CD8-positive, alpha-beta memory T cell (primary cell): ENCODE results near the gene GTF2IRD1. TPM values are rescaled to one million over a fixed set of nuclear protein-coding genes. Genes with fewer than 3 reads are reported as not detected.
"Not testable (repeated sequence)": the region's sequence is repeated elsewhere in the genome, so short reads cannot be mapped to it uniquely, and the experiment has no call there.

ENCODE experiments used
- CTCF ChIA-PET: fragments of 350-600 bp; sonication (Branson Sonifier 250); formaldehyde crosslinking; loops from one replicate; lab custom pipeline; 2021; ENCODE audit warnings: antibody characterized with exemption; lab: Charles Lee
- POLR2A ChIA-PET: fragments of 350-600 bp; sonication (Branson Sonifier 250); formaldehyde crosslinking; loops from one replicate; lab custom pipeline; 2021; ENCODE audit warnings: antibody characterized with exemption; lab: Charles Lee
- DNase-seq, 5 donors: peaks; one replicate each; pipeline versions ENCODE4 v3.0.0 to v3.0.0-alpha.2; 2020 to 2022; ENCODE audit warnings: mixed read lengths in 1 of 5
- H3K27ac ChIP-seq: one replicate; pipeline ENCODE4 v1.7.0; 2013; ENCODE audit warnings: low read depth, mild to moderate bottlenecking, low read length, moderate library complexity
- H3K27me3 ChIP-seq: 2 replicates; pipeline ENCODE4 v1.7.0; 2013; ENCODE audit warnings: low read length, mild to moderate bottlenecking; ENCODE audit not compliant: insufficient read depth, poor library complexity, severe bottlenecking
- H3K36me3 ChIP-seq: 2 replicates; pipeline ENCODE4 v1.7.0; 2013; ENCODE audit warnings: mild to moderate bottlenecking, low read length, moderate library complexity; ENCODE audit not compliant: insufficient read depth
- H3K4me1 ChIP-seq: 2 replicates; pipeline ENCODE4 v1.7.0; 2013; ENCODE audit warnings: mild to moderate bottlenecking, low read length, moderate library complexity; ENCODE audit not compliant: insufficient read depth
- H3K4me3 ChIP-seq: 2 replicates; pipeline ENCODE4 v1.7.0; 2013; ENCODE audit warnings: mild to moderate bottlenecking, low read length
- H3K9me3 ChIP-seq: 2 replicates; pipeline ENCODE4 v1.7.0; 2013; ENCODE audit warnings: mild to moderate bottlenecking, low read length
- H3K27ac Mint-ChIP-seq, 8 donors: one replicate each; pipeline ENCODE4 v1.8.0; 2020 to 2021; ENCODE audit warnings: mixed read lengths in 8 of 8, mild to moderate bottlenecking in 6 of 8, inconsistent platforms in 3 of 8, moderate library complexity in 3 of 8
- H3K27me3 Mint-ChIP-seq, 2 donors: one replicate each; pipeline ENCODE4 v1.8.0; 2020 to 2021; ENCODE audit warnings: mixed read lengths in 2 of 2, mild to moderate bottlenecking in 1 of 2, moderate library complexity in 1 of 2
- H3K36me3 Mint-ChIP-seq, 3 donors: one replicate each; pipeline ENCODE4 v1.8.0; 2020 to 2021; ENCODE audit warnings: mixed read lengths in 3 of 3, inconsistent platforms in 1 of 3, mild to moderate bottlenecking in 1 of 3
- H3K4me1 Mint-ChIP-seq, 3 donors: one replicate each; pipeline ENCODE4 v1.8.0; 2020 to 2021; ENCODE audit warnings: mixed read lengths in 3 of 3, inconsistent platforms in 1 of 3, mild to moderate bottlenecking in 1 of 3
- H3K4me3 Mint-ChIP-seq, 7 donors: one replicate each; pipeline ENCODE4 v1.8.0; 2020 to 2021; ENCODE audit warnings: mixed read lengths in 7 of 7, mild to moderate bottlenecking in 6 of 7, moderate library complexity in 4 of 7, inconsistent platforms in 2 of 7
- H3K9me3 Mint-ChIP-seq, 5 donors: one replicate each; pipeline ENCODE4 v1.8.0; 2020 to 2022; ENCODE audit warnings: mixed read lengths in 5 of 5, mild to moderate bottlenecking in 3 of 5, moderate library complexity in 2 of 5, inconsistent platforms in 1 of 5
- polyA plus RNA-seq: library from polyadenylated mRNA; unstranded; fragments of 300-500 nt; fragmentation: Illumina TruSeq; gene quantifications from one replicate; pipeline ENCODE4 v1.2.3, GENCODE V29; 2021
- total RNA-seq, 2 experiments: library from RNA; stranded (reverse); gene quantifications; one replicate each; pipeline ENCODE4 v1.2.3, GENCODE V29; 2021

GTF2IRD1 gene
- total and polyA plus RNA-seq, 3 experiments from 2014 or later = 0.42 to 0.88 TPM; not detected in 1

- H3K27ac ChIP-seq, H3K27ac Mint-ChIP-seq, H3K4me3 ChIP-seq, H3K4me3 Mint-ChIP-seq, H3K4me1 ChIP-seq, CTCF ChIA-PET, H3K36me3 Mint-ChIP-seq, H3K4me1 Mint-ChIP-seq, H3K27me3 ChIP-seq, POLR2A ChIA-PET, DNase-seq, H3K9me3 Mint-ChIP-seq, H3K9me3 ChIP-seq, H3K36me3 ChIP-seq: not testable (repeated sequence)
- peaks cover 12 to 16% of the 10 kb centered on the region in 2 donors for H3K27me3 Mint-ChIP-seq
These were observed 37.8 kb downstream of the GTF2IRD1 start for GRCh38 chr7:74491490-74491889.

GRCh38 chr7:74493295-74493694 is 39.6 kb downstream of the GTF2IRD1 start:
- no peak for DNase-seq
- no peaks in the 10 kb centered on the region for H3K9me3 ChIP-seq
- POLR2A ChIA-PET = no interaction called here
- no peak overlapping the region for H3K4me3 ChIP-seq
- H3K4me3 Mint-ChIP-seq = no peak overlapping the region
- H3K27ac Mint-ChIP-seq = no peak overlapping the region
- H3K9me3 Mint-ChIP-seq = peaks cover 0 to 8% (median 4%) of the 10 kb centered on the region in 5 donors
- H3K4me1 ChIP-seq = no peaks in the 10 kb centered on the region
- H3K4me1 Mint-ChIP-seq = no peaks in the 10 kb centered on the region
- H3K36me3 ChIP-seq = no peaks in the 10 kb centered on the region
- peaks cover 14 to 16% of the 10 kb centered on the region in 2 donors for H3K27me3 Mint-ChIP-seq
- no peaks in the 10 kb centered on the region for H3K27me3 ChIP-seq
- CTCF ChIA-PET = interaction anchor here (0.8 kb wide), 1 partner anchor 92 kb away, joined by 4 read pairs; no protein-coding TSS in a partner anchor
- peaks cover 0 to 4% (median 0%) of the 10 kb centered on the region in 3 donors for H3K36me3 Mint-ChIP-seq
- H3K27ac ChIP-seq = no peak overlapping the region

- H3K4me3 ChIP-seq = no peak overlapping the region
- H3K9me3 ChIP-seq = no peaks in the 10 kb centered on the region
- no peak overlapping the region for H3K27ac Mint-ChIP-seq
- no peak overlapping the region for H3K27ac ChIP-seq
- peaks cover 0 to 8% (median 4%) of the 10 kb centered on the region in 5 donors for H3K9me3 Mint-ChIP-seq
- no peaks in the 10 kb centered on the region for H3K4me1 Mint-ChIP-seq
- DNase-seq = no peak
- ChIA-PET CTCF (no interaction called here), POLR2A (no interaction called here)
- peaks cover 0 to 4% (median 0%) of the 10 kb centered on the region in 3 donors for H3K36me3 Mint-ChIP-seq
- H3K36me3 ChIP-seq = no peaks in the 10 kb centered on the region
- H3K4me3 Mint-ChIP-seq = no peak overlapping the region
- no peaks in the 10 kb centered on the region for H3K27me3 ChIP-seq
- peaks cover 15% of the 10 kb centered on the region in 2 donors for H3K27me3 Mint-ChIP-seq
- H3K4me1 ChIP-seq = no peaks in the 10 kb centered on the region
These were observed 40.4 kb downstream of the GTF2IRD1 start for GRCh38 chr7:74494076-74494548.

GRCh38 chr7:74495112-74496086 is 41.7 kb downstream of the GTF2IRD1 start:
- no peaks in the 10 kb centered on the region for H3K27me3 ChIP-seq
- peaks cover 14 to 15% of the 10 kb centered on the region in 2 donors for H3K27me3 Mint-ChIP-seq
- POLR2A ChIA-PET = no interaction called here

GRCh38 chr7:74496272-74496671 is 42.6 kb downstream of the GTF2IRD1 start:
- H3K4me1 Mint-ChIP-seq = no peaks in the 10 kb centered on the region
- no peaks in the 10 kb centered on the region for H3K27me3 ChIP-seq

More at GRCh38 chr7:74495112-74496086, 41.7 kb downstream of the GTF2IRD1 start:
- Histone ChIP-seq H3K9me3 (no peaks in the 10 kb centered on the region), H3K4me3 (no peak overlapping the region), H3K36me3 (no peaks in the 10 kb centered on the region), H3K4me1 (no peaks in the 10 kb centered on the region), H3K27ac (no peak overlapping the region)
- CTCF ChIA-PET = no interaction called here
- H3K4me1 Mint-ChIP-seq = no peaks in the 10 kb centered on the region
- no peak for DNase-seq
- peaks cover 0 to 4% (median 2%) of the 10 kb centered on the region in 3 donors for H3K36me3 Mint-ChIP-seq
- H3K9me3 Mint-ChIP-seq = peaks cover 0 to 8% (median 4%) of the 10 kb centered on the region in 5 donors
- H3K4me3 Mint-ChIP-seq = no peak overlapping the region
- H3K27ac Mint-ChIP-seq = peak overlapping the region in 1 of 8 donors; percentile 31

GRCh38 chr7:74496773-74497172 is 43.1 kb downstream of the GTF2IRD1 start:
- POLR2A ChIA-PET, DNase-seq: not testable (repeated sequence)

More at GRCh38 chr7:74496272-74496671, 42.6 kb downstream of the GTF2IRD1 start:
- Histone ChIP-seq H3K36me3 (no peaks in the 10 kb centered on the region), H3K9me3 (no peaks in the 10 kb centered on the region), H3K4me1 (no peaks in the 10 kb centered on the region), H3K27ac (no peak overlapping the region), H3K4me3 (no peak overlapping the region)
- H3K9me3 Mint-ChIP-seq = peaks cover 0 to 8% (median 4%) of the 10 kb centered on the region in 5 donors
- CTCF ChIA-PET = no interaction called here
- no peak overlapping the region for H3K4me3 Mint-ChIP-seq
- H3K27ac Mint-ChIP-seq = no peak overlapping the region
- no peak for DNase-seq
- H3K27me3 Mint-ChIP-seq = peaks cover 14 to 15% of the 10 kb centered on the region in 2 donors
- H3K36me3 Mint-ChIP-seq = peaks cover 0 to 4% (median 2%) of the 10 kb centered on the region in 3 donors
- POLR2A ChIA-PET = no interaction called here

GRCh38 chr7:74498354-74498753 is 44.6 kb downstream of the GTF2IRD1 start:
- POLR2A ChIA-PET = no interaction called here
- H3K9me3 Mint-ChIP-seq = no peaks in the 10 kb centered on the region

More at GRCh38 chr7:74496773-74497172, 43.1 kb downstream of the GTF2IRD1 start:
- H3K9me3 ChIP-seq, H3K36me3 Mint-ChIP-seq, H3K4me1 Mint-ChIP-seq, H3K9me3 Mint-ChIP-seq, CTCF ChIA-PET, H3K4me3 Mint-ChIP-seq, H3K36me3 ChIP-seq, H3K27ac ChIP-seq, H3K4me1 ChIP-seq, H3K27ac Mint-ChIP-seq, H3K27me3 ChIP-seq, H3K4me3 ChIP-seq: not testable (repeated sequence)
- peaks cover 14 to 15% of the 10 kb centered on the region in 2 donors for H3K27me3 Mint-ChIP-seq

More at GRCh38 chr7:74498354-74498753, 44.6 kb downstream of the GTF2IRD1 start:
- Mint-ChIP-seq H3K27ac (no peak overlapping the region), H3K36me3 (peaks cover 0 to 2% (median 0%) of the 10 kb centered on the region in 3 donors), H3K4me1 (no peaks in the 10 kb centered on the region), H3K27me3 (peaks cover 6 to 8% of the 10 kb centered on the region in 2 donors), H3K4me3 (no peak overlapping the region)
- Histone ChIP-seq H3K4me3 (no peak overlapping the region), H3K27me3 (no peaks in the 10 kb centered on the region), H3K4me1 (no peaks in the 10 kb centered on the region), H3K9me3 (no peaks in the 10 kb centered on the region), H3K27ac (no peak overlapping the region), H3K36me3 (no peaks in the 10 kb centered on the region)
- no peak for DNase-seq
- CTCF ChIA-PET = no interaction called here
